Spleen (tissue), 13 donors: ENCODE data around the gene RAD51. TPM values are rescaled to one million over a fixed set of nuclear protein-coding genes. Genes with fewer than 3 reads are reported as not detected.

Experiments
- DNase-seq: peaks from one replicate; pipeline ENCODE4 v3.0.0-alpha.2; 2020
- H3K27ac ChIP-seq, 8 donors: fragments of 200-600 bp; sonication (generic) in 7 of 8; 1 replicate in 4 of 8; 2 replicates in 4 of 8; pipeline versions ENCODE4 v1.5.0 to v1.8.0; 2016 to 2021; ENCODE audit warnings: inconsistent platforms in 4 of 8, mild to moderate bottlenecking in 4 of 8, moderate library complexity in 1 of 8
- H3K27me3 ChIP-seq, 7 donors: fragments of 200-600 bp; sonication (generic) in 6 of 7; replicated peaks in 1 of 7; 1 replicate in 4 of 7; 2 replicates in 3 of 7; pipeline versions ENCODE4 v1.5.0 to v1.8.0; 2016 to 2021; ENCODE audit warnings: inconsistent platforms in 3 of 7, mild to moderate bottlenecking in 1 of 7
- H3K36me3 ChIP-seq, 6 donors: fragments of 200-600 bp; sonication (generic) in 5 of 6; 1 replicate in 4 of 6; 2 replicates in 2 of 6; pipeline versions ENCODE4 v1.5.0 to v1.8.0; 2016 to 2021; ENCODE audit warnings: inconsistent platforms in 2 of 6
- H3K4me1 ChIP-seq, 6 donors: fragments of 200-600 bp; sonication (generic) in 5 of 6; 1 replicate in 3 of 6; 2 replicates in 3 of 6; pipeline versions ENCODE4 v1.5.0 to v1.8.0; 2016 to 2021; ENCODE audit warnings: inconsistent platforms in 3 of 6
- H3K4me3 ChIP-seq, 8 donors: fragments of 200-600 bp; sonication (generic) in 7 of 8; 1 replicate in 4 of 8; 2 replicates in 4 of 8; pipeline versions ENCODE4 v1.5.0 to v1.8.0; 2016 to 2021; ENCODE audit warnings: inconsistent platforms in 4 of 8, mild to moderate bottlenecking in 4 of 8, moderate library complexity in 2 of 8
- H3K9me3 ChIP-seq, 8 donors: fragments of 200-600 bp; sonication (generic) in 7 of 8; 1 replicate in 4 of 8; 2 replicates in 4 of 8; pipeline versions ENCODE4 v1.5.0 to v1.8.0; 2016 to 2021; ENCODE audit warnings: inconsistent platforms in 4 of 8
- POLR2A ChIP-seq, 3 donors: fragments of 450-650 bp; IDR thresholded peaks; one replicate each; pipeline ENCODE4 v1.5.1; 2017; ENCODE audit warnings: antibody characterized with exemption in 3 of 3, mild to moderate bottlenecking in 1 of 3
- POLR2AphosphoS5 ChIP-seq, 3 donors: sonication (generic); formaldehyde crosslinking; IDR thresholded peaks; one replicate each; pipeline ENCODE4 v1.5.1; 2017; ENCODE audit warnings: antibody characterized with exemption in 3 of 3
- WGBS, 5 donors: extraction: QIAGEN DNeasy Blood & Tissue Kit in 3 of 5; methylation state at CpG; one replicate each; pipeline versions ENCODE4 v1.1.5 to v1.1.7; 2013 to 2018; 5-methylcytosine and 5-hydroxymethylcytosine counted together
- intact Hi-C: fragments of 100-400 bp; cut with DNase I; formaldehyde crosslinking; loops from one replicate; pipeline ENCODE4 v1.15.0; 2023; ENCODE audit warnings: low total_unique reads
- long read RNA-seq, 2 donors: transcript quantifications; one replicate each; lab custom pipeline, GENCODE V29; 2026
- polyA plus RNA-seq, 3 donors: library from polyadenylated mRNA; stranded (reverse); fragments of 200-250 nt; gene quantifications; one replicate each; pipeline ENCODE4 v1.2.1, GENCODE V29; 2013
- total RNA-seq, 7 donors: library from RNA; depleted of rRNA in 3 of 7; stranded (reverse); fragments of >200 nt in 3 of 7; fragmentation: NEBNext Ultra II Directional in 4 of 7; extraction: Animal tissue kit (Norgen Biotek cat#: 25700) in 4 of 7; gene quantifications; one replicate each; pipeline versions ENCODE4 v1.1.0 to v1.2.1, GENCODE V29; 2016 to 2021
- TF ChIP-seq, protein P1 (sequence below), 11 experiments: fragments of 200-600 bp in 7 of 11; fragments of 450-650 bp in 4 of 11; sonication (generic) in 4 of 11; IDR thresholded peaks in 8 of 11; conservative IDR thresholded peaks in 3 of 11; 1 replicate in 7 of 11; 2 replicates in 4 of 11; pipeline versions ENCODE4 v1.4.0 to v1.8.0; 2016 to 2021; ENCODE audit warnings: antibody characterized with exemption in 11 of 11, inconsistent platforms in 4 of 11, mild to moderate bottlenecking in 1 of 11
- donor health status: healthy with polysubstance abuse.
- donor health status: DM: no; HTN: no; CAD: no; lungs with moderate emphysema.
- donor health status: DM: no; HTN: no; CAD: no.
- donor health status: Bipolar disorder and iron deficiency.
- donor health status: healthy.
- donor health status: DM: no; HTN: no; CAD: no.
- donor health status: DM: yes; HTN: yes; CAD: no.

RAD51 gene
- 1 to 10 TPM in 5 of 7 donors, under 1 TPM in 2; 0.43 to 5.5 (median 3.0) TPM for total RNA-seq
- polyA plus RNA-seq: 1 to 10 TPM in 2 of 3 donors, under 1 TPM in 1; 0.72 to 4.7 (median 2.0) TPM
- long read RNA-seq, donor 1, partial matches to known transcripts: 7 of 11 reads
- long read RNA-seq, donor 1, other reads (novel, unspliced or antisense): 0 of 11 reads
- long read RNA-seq, donor 2, partial matches to known transcripts: 0 of 2 reads
- long read RNA-seq, donor 2, other reads (novel, unspliced or antisense): 0 of 2 reads

DNA sequence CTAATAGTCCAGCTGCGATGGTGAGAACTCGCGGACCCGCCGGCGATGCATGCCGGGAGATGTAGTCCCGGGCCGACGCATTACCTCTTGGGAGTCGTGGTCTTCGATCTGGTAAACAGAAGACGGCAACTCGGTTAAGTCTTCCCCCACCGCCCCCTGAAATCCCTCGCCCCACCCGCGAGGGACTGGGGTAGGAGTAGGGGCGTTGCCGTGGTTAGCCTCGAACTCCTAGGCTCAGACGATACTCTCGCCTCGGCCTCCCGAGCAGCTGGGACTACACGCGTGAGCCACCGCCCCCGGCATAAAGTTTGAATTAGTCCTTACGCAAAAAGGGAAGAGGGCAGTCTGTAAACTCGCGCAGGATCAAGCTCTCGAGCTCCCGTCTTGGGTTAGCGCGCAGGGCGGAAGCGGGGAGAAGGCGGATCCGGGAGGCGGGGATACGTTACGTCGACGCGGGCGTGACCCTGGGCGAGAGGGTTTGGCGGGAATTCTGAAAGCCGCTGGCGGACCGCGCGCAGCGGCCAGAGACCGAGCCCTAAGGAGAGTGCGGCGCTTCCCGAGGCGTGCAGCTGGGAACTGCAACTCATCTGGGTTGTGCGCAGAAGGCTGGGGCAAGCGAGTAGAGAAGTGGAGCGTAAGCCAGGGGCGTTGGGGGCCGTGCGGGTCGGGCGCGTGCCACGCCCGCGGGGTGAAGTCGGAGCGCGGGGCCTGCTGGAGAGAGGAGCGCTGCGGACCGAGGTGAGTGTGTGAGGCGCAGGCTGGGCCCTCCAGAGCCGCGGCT, at the start of gene RAD51:
TSS of gene RAD51 (plus strand) at position 487 of the 781 bp plus-strand sequence. CDS start 3,585 bp downstream, outside the sequence.
- TF ChIP-seq, protein P1, sequence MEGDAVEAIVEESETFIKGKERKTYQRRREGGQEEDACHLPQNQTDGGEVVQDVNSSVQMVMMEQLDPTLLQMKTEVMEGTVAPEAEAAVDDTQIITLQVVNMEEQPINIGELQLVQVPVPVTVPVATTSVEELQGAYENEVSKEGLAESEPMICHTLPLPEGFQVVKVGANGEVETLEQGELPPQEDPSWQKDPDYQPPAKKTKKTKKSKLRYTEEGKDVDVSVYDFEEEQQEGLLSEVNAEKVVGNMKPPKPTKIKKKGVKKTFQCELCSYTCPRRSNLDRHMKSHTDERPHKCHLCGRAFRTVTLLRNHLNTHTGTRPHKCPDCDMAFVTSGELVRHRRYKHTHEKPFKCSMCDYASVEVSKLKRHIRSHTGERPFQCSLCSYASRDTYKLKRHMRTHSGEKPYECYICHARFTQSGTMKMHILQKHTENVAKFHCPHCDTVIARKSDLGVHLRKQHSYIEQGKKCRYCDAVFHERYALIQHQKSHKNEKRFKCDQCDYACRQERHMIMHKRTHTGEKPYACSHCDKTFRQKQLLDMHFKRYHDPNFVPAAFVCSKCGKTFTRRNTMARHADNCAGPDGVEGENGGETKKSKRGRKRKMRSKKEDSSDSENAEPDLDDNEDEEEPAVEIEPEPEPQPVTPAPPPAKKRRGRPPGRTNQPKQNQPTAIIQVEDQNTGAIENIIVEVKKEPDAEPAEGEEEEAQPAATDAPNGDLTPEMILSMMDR (IDR thresholded peaks at IDR 0.05 in 8 of 11, conservative IDR thresholded peaks at IDR 0.05 in 3 of 11): peak in 2 of 11 experiments; percentile 4 to 19
- TF ChIP-seq POLR2A (IDR thresholded peaks at IDR 0.05): peak in 2 of 3 donors; percentile 33 to 61
- peak; percentile 97 to 98 (median 97) for TF ChIP-seq POLR2AphosphoS5 (IDR thresholded peaks at IDR 0.05)
- peaks cover 15 to 36% (median 24%) of the 10 kb centered on the region in 6 donors for H3K4me1 ChIP-seq
- no peaks in the 10 kb centered on the region for H3K27me3 ChIP-seq
- H3K27ac ChIP-seq: peak within 1 kb of the TSS; percentile 95 to 100 (median 99)
- intact Hi-C loops: loop anchor here (5.0 kb wide), 1 partner anchor 202 kb away; no protein-coding TSS in a partner anchor
- 0% methylated on average over 26 to 81 of the region's 81 CpGs for WGBS, 5 donors
- peaks cover 0 to 26% (median 5%) of the 10 kb centered on the region in 6 donors for H3K36me3 ChIP-seq
- peak within 1 kb of the TSS; percentile 61 to 97 (median 84) for H3K4me3 ChIP-seq
- H3K9me3 ChIP-seq: no peaks in the 10 kb centered on the region
- DNase-seq: peak; percentile 98

DNA sequence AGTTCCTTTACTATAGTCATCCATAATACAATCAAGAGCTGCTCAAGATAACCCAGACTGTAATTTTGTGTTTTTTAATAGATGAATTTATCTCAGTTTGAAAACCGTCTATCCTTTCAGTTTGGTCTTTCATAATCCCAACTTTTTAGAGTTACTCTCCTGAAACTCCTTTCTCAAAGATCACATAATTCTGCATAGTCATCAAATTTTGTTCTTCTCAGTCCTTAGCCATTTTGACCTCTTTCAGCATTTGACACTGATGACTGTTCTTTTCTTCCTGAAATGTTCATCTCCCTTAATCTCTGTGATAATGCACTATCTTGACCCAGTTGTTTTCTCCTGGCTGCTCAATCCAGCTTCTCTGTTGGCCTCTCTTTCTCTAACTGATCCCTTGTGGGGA, 47.5 kb upstream of the RAD51 start:
- Histone ChIP-seq H3K36me3 (peaks cover 0 to 58% (median 0%) of the 10 kb centered on the region in 6 donors), H3K9me3 (no peaks in the 10 kb centered on the region), H3K27ac (no peak overlapping the region), H3K4me3 (no peak overlapping the region), H3K4me1 (no peaks in the 10 kb centered on the region), H3K27me3 (no peaks in the 10 kb centered on the region)
- no peak for DNase-seq
- intact Hi-C loops: no loop called here
- TF ChIP-seq POLR2AphosphoS5 (IDR thresholded peaks at IDR 0.05) (no peak), POLR2A (IDR thresholded peaks at IDR 0.05) (no peak)
- TF ChIP-seq, protein P1 (IDR thresholded peaks at IDR 0.05 in 8 of 11, conservative IDR thresholded peaks at IDR 0.05 in 3 of 11): no peak
- WGBS, 5 donors: 90 to 98% (median 94%) methylated on average over 1 of the region's 1 CpG

DNA sequence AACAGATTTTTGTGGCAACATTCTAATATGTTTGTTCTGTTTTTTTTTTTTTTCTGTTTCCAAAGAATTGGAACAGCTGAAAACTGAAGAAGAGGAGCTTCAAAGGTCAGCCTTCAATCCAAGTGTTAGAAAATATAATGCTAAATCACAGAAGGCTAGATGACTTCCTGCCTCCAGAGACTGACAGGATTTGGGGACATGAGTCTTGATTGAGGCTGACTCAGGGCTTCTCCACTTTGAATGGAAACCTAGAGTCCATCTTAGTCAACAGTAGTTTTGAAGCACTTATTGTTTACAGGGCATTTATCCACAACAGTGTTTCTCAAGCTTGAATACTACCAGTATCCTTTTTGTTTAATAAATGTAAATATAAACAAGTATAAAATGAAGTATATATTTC, 44.5 kb upstream of the RAD51 start:
- no peaks in the 10 kb centered on the region for H3K9me3 ChIP-seq
- intact Hi-C loops: no loop called here
- H3K27me3 ChIP-seq: no peaks in the 10 kb centered on the region
- H3K4me1 ChIP-seq: no peaks in the 10 kb centered on the region
- no peak for DNase-seq
- no peak overlapping the region for H3K27ac ChIP-seq
- H3K36me3 ChIP-seq: peaks cover 0 to 67% (median 0%) of the 10 kb centered on the region in 6 donors
- no peak for TF ChIP-seq POLR2AphosphoS5 (IDR thresholded peaks at IDR 0.05)
- TF ChIP-seq POLR2A (IDR thresholded peaks at IDR 0.05): no peak
- TF ChIP-seq, protein P1 (IDR thresholded peaks at IDR 0.05 in 8 of 11, conservative IDR thresholded peaks at IDR 0.05 in 3 of 11): no peak
- no peak overlapping the region for H3K4me3 ChIP-seq

DNA sequence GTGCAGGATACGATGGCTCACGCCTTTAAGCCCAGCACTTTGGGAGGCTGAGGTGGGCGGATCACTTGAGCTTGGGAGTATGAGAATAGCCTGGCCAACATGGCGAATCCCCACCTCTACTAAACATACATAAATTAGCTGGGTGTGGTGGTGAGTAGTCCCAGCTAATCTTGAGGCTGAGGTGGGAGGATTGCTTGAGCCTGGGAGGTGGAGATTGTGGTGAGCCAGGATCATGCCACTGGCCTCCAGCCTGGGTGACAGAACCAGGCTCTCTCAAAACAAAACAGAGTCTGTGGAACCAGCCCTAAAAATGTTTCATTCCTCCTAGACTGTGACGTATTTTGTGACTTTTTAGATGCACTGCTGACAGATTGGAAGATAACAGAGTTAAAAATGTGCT, 34.3 kb upstream of the RAD51 start:
- no peak for DNase-seq
- H3K27ac ChIP-seq: no peak overlapping the region
- TF ChIP-seq, protein P1 (IDR thresholded peaks at IDR 0.05 in 8 of 11, conservative IDR thresholded peaks at IDR 0.05 in 3 of 11): no peak
- TF ChIP-seq POLR2AphosphoS5 (IDR thresholded peaks at IDR 0.05) (no peak), POLR2A (IDR thresholded peaks at IDR 0.05) (no peak)
- no peaks in the 10 kb centered on the region for H3K4me1 ChIP-seq
- WGBS, 5 donors: 95 to 99% (median 96%) methylated on average over 5 of the region's 5 CpGs
- H3K9me3 ChIP-seq: no peaks in the 10 kb centered on the region
- H3K4me3 ChIP-seq: no peak overlapping the region
- H3K27me3 ChIP-seq: no peaks in the 10 kb centered on the region
- H3K36me3 ChIP-seq: peaks cover 0 to 86% (median 0%) of the 10 kb centered on the region in 6 donors
- intact Hi-C loops: no loop called here
